ENCODE data around the gene PPP6R2.

PPP6R2 gene

DNA sequence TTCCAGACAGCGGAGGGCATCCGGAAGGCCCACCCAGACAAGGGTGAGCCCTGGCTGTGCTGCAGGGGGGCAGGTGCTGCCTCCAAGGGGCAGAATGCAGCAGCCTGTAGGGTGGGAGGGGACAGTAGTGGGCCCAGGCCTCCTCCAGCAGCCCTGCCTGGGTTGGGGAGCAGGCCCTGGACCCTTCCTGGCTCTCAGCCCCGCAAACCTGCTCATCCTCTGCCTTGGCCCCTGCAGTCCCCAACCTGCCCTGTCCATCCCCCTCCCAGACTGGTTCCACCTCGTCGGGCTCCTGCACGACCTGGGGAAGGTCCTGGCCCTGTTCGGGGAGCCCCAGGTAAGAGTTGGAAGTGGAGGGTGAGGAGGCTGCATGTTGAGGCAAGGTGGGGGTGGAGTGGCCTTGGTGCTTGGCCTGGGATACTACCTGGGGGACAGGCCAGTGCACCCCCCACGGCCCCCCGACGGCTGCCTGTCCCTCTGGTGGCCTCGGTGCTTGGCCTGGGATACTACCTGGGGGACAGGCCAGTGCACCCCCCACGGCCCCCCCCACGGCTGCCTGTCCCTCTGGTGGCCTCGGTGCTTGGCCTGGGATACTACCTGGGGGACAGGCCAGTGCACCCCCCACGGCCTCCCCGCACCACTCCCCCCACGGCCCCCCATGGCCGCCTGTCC lies 145.0 kb downstream of the PPP6R2 start:
- no peak for DNase-seq

- no peak for DNase-seq
Measured at GRCh38 chr22:50488886-50489285, 145.8 kb downstream of the PPP6R2 start.

DNA sequence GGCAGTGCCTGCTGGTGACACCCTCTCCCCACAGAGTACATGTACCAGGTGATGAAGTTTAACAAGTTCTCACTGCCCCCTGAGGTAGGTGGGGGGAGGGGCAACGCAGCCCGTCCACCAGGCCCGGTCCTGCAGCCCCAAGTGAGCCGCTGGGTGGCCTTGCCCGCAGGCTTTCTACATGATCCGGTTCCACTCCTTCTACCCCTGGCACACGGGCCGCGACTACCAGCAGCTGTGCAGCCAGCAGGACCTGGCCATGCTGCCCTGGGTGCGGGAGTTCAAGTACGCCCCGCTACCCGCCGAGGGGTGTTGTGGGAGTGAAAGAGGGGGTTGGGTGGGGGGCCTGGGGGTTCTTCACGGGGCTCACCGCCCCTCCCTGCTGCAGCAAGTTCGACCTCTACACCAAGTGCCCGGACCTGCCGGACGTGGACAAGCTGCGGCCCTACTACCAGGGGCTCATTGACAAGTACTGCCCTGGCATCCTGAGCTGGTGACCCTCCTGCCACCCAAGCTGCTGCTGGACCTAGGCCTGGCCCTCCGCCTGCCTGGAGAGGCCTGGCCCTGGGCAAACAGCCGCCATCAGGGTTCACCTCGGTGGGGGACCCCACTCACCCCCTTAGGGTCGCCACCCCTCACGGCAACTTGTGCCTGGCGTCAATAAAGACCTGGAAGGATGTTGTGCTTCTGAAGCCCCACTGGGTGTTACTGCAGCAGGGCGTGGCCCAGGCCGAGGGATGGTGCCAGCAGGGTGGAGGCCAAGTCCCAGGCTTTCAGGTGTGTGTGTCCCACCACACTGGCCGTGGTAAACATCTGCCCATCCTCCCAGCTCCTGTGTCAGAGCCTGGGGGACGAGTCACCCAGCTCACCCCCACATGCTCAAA lies 146.5 kb downstream of the PPP6R2 start:
- no peak for DNase-seq

DNA sequence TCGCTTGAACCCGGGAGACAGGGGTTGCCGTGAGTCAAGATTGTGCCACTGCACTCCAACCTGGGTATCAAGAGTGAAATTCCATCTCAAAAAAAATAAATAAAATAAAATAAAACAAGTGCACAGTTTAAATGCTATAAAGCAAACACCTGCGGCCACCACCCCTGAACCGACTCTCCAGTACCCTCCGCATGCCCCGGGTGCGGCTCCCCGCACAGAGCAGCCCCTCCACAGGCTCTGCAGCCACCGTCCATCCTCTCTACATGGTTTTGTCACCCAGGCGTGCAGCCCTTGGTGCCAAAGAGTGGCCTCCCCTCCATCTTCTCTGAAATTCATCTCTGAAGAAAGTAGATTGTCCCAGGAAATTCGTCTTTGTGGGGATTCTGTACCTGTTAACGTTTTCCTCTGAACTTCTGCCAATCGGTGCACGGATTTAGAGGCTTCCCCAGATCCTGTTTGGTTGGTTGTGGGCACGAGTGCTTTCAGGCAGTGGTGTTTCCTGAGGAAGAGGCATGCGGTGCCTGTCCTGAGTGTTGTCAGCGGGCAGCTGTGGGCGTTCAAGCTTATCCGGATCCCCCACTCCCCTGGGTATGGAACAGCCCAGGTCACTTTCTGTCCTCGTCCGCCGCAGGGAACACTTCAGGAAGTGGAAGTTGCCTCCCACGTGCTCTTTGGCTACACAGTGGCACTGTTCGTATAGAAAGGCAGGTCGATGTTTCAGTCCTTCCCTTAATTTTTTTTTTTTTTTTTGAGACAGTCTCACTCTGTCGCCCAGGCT lies 147.6 kb downstream of the PPP6R2 start:
- peak; percentile 6 to 40 for DNase-seq
